IPS-18a (cell line): ENCODE results near the gene TCTN3.

Source experiments
- H3K27ac ChIP-seq: one replicate; pipeline ENCODE4 v1.5.1; 2013; ENCODE audit warnings: low read length
- H3K27me3 ChIP-seq: one replicate; pipeline ENCODE4 v1.6.1; 2013; ENCODE audit warnings: mild to moderate bottlenecking, low read length; ENCODE audit not compliant: control insufficient read depth, insufficient read depth
- H3K36me3 ChIP-seq: one replicate; pipeline ENCODE4 v1.6.1; 2013; ENCODE audit warnings: low read depth, low read length; ENCODE audit not compliant: control insufficient read depth
- H3K4me1 ChIP-seq: one replicate; pipeline ENCODE4 v1.6.1; 2013; ENCODE audit warnings: low read depth, low read length; ENCODE audit not compliant: control insufficient read depth
- H3K4me3 ChIP-seq: one replicate; pipeline ENCODE4 v1.5.1; 2013; ENCODE audit warnings: low read length
- H3K9ac ChIP-seq: one replicate; pipeline ENCODE4 v1.6.1; 2013; ENCODE audit warnings: mild to moderate bottlenecking, low read length, moderate library complexity
- H3K9me3 ChIP-seq: one replicate; pipeline ENCODE4 v1.6.1; 2013; ENCODE audit warnings: low read depth, low read length; ENCODE audit not compliant: control insufficient read depth

Gene TCTN3

DNA sequence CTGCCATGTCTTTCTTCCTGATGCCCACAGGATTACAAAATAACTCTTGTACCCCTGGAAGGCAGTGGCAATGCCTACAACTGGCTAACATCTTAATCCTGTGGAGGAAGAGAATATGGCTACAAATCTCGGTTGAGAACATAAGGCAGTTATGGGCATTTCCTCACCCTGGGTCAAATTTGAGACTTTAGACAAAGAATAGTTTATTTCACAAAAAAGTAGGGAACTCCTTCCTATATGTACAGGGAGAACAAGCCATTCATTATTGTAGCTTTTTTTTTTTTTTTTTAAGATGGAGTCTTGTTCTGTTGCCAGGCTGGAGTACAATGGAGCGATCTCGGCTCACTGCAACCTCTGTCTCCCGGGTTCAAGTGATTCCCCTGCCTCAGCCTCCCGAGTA is 39.8 kb downstream of the TCTN3 start:
- no peaks in the 10 kb centered on the region for H3K27me3 ChIP-seq
- peaks cover 20% of the 10 kb centered on the region for H3K36me3 ChIP-seq
- H3K4me1 ChIP-seq: peaks cover 20% of the 10 kb centered on the region
- H3K4me3 ChIP-seq: no peak overlapping the region
- H3K27ac ChIP-seq: no peak overlapping the region
- no peak overlapping the region for H3K9ac ChIP-seq
- no peaks in the 10 kb centered on the region for H3K9me3 ChIP-seq

DNA sequence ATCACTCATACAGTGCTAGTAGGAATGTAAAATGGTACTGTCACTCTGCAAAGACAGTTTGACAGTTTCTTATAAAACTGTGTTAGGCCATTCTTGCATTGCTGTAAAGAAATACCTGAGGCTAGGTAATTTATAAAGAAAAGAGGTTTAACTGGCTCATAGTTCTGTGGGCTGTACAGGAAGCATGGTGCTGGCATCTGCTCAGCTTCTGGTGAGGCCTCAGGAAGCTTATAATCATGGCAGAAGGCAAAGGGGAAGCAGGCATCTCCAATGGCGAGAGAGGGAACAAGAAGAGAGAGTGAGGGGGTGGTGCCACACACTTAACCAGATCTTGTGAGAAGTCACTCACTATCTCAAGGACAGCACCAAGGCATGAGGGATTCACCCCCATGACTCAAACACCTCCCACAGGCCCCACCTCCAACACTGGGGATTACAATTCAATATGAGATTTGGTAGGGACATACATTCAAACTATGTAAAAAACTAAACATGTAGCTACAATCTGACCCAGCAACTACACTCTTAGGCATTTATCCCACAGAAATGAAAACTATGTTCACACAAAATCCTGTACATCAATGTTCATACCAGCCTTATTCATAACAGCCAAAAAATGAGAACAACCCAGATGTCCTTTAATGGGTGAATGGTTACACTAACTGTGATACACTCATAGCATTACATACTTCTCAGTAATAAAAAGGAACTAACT is 42.2 kb downstream of the TCTN3 start:
- H3K9me3 ChIP-seq: no peaks in the 10 kb centered on the region
- no peak overlapping the region for H3K9ac ChIP-seq
- H3K4me3 ChIP-seq: no peak overlapping the region
- H3K27me3 ChIP-seq: no peaks in the 10 kb centered on the region
- H3K4me1 ChIP-seq: peaks cover 20% of the 10 kb centered on the region
- H3K36me3 ChIP-seq: peaks cover 41% of the 10 kb centered on the region
- H3K27ac ChIP-seq: no peak overlapping the region

DNA sequence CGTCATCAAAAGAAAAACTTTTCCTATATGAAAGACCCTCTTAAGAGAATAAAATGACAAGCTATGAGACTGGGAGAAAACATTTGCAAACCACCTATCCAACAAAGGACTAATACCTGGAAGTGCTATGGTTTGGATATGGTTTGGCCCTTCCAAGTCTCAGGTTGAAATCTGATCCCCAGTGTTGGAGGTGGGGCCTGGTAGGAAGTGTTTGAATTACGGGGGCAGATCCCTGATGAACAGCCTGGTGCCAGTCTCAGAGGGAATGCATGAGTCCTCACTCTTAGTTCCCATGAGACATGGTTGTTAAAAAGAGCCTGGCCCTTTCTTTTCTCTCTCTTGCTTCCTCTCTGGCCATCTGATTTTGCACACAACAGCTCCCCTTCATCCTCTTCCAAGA is 43.5 kb downstream of the TCTN3 start:
- Histone ChIP-seq H3K36me3 (peaks cover 54% of the 10 kb centered on the region), H3K27me3 (no peaks in the 10 kb centered on the region), H3K27ac (no peak overlapping the region), H3K9me3 (no peaks in the 10 kb centered on the region), H3K9ac (no peak overlapping the region), H3K4me1 (peaks cover 13% of the 10 kb centered on the region), H3K4me3 (no peak overlapping the region)

DNA sequence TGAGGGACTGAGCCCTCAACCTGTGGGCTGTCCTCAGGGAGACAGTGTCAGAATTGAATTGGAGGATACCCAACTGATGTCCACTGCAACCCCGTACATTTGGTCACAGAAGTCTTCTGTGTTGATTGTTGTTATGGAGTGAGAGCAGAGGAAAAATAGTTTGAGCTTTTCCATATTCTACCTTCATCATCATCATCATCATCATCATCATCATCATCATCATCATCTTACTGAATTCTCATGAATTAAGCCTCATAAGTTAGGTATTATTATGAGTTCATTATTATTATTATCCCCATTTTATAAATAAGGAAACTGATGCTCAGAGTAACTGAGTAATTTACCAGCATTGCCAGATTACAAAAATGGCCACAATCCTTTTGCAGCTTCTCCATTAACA is 45.6 kb downstream of the TCTN3 start:
- no peaks in the 10 kb centered on the region for H3K9me3 ChIP-seq
- H3K27ac ChIP-seq: no peak overlapping the region
- no peak overlapping the region for H3K9ac ChIP-seq
- no peaks in the 10 kb centered on the region for H3K27me3 ChIP-seq
- H3K36me3 ChIP-seq: peaks cover 59% of the 10 kb centered on the region
- H3K4me3 ChIP-seq: no peak overlapping the region
- H3K4me1 ChIP-seq: peaks cover 6% of the 10 kb centered on the region

DNA sequence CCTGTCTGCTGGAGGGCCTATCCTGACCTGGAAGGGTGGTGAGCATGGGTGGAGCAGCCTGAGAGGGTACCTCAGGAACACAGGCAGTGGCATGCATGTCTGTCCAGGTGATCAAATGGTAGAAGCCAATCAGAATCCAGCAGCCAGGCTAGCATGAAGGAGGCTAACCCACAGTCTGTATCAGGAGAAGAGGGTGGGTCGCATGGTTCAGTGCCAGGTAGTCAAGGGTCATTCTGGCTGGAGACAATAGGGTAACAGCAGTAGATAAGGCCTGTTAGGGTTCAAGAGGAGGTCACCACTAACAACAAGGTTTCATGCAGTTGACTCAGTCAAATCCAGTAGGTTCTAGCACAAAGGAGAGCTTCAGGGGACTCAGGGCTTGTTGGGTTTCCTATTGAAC is 47.6 kb downstream of the TCTN3 start:
- no peaks in the 10 kb centered on the region for H3K27me3 ChIP-seq
- no peak overlapping the region for H3K9ac ChIP-seq
- peaks cover 58% of the 10 kb centered on the region for H3K36me3 ChIP-seq
- H3K27ac ChIP-seq: no peak overlapping the region
- no peaks in the 10 kb centered on the region for H3K9me3 ChIP-seq
- peaks cover 6% of the 10 kb centered on the region for H3K4me1 ChIP-seq
- H3K4me3 ChIP-seq: no peak overlapping the region

- Histone ChIP-seq H3K36me3 (peaks cover 71% of the 10 kb centered on the region), H3K27me3 (no peaks in the 10 kb centered on the region), H3K9ac (no peak overlapping the region), H3K9me3 (no peaks in the 10 kb centered on the region), H3K4me3 (no peak overlapping the region), H3K4me1 (no peaks in the 10 kb centered on the region), H3K27ac (no peak overlapping the region)
These were observed 48.8 kb downstream of the TCTN3 start for GRCh38 chr10:95644901-95645300.

DNA sequence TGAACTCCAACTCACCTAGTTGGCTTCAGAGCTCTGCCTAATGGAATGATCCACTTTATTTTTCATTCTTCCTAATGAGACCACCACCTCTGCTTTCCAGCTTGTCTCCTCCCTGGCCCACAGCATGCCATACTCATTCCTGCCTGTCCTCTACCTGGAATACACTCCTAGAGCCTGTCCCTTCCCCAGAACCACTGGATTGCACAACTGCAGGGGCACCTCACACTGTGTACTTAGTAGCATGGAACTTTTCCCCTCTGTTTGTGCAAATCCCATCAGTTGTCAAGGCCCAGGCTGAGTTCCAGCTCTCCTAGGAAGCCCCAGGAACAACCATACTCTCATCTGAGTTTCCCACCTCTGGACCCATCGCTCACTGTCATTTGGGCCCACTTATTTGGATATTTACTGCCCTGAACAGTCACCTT is 52.8 kb downstream of the TCTN3 start:
- Histone ChIP-seq H3K36me3 (peaks cover 71% of the 10 kb centered on the region), H3K27me3 (no peaks in the 10 kb centered on the region), H3K9me3 (no peaks in the 10 kb centered on the region), H3K4me1 (no peaks in the 10 kb centered on the region), H3K4me3 (no peak overlapping the region), H3K27ac (no peak overlapping the region), H3K9ac (no peak overlapping the region)

GRCh38 chr10:95637911-95638310 is 55.8 kb downstream of the TCTN3 start:
- Histone ChIP-seq H3K4me1 (no peaks in the 10 kb centered on the region), H3K36me3 (peaks cover 76% of the 10 kb centered on the region)

GRCh38 chr10:95637140-95637539 is 56.6 kb downstream of the TCTN3 start:
- H3K9ac ChIP-seq: no peak overlapping the region
- H3K4me3 ChIP-seq: no peak overlapping the region
- peaks cover 75% of the 10 kb centered on the region for H3K36me3 ChIP-seq
- no peaks in the 10 kb centered on the region for H3K27me3 ChIP-seq
- H3K27ac ChIP-seq: no peak overlapping the region
- H3K9me3 ChIP-seq: no peaks in the 10 kb centered on the region
- no peaks in the 10 kb centered on the region for H3K4me1 ChIP-seq

More at GRCh38 chr10:95637911-95638310, 55.8 kb downstream of the TCTN3 start:
- H3K9ac ChIP-seq: no peak overlapping the region
- H3K4me3 ChIP-seq: no peak overlapping the region
- no peaks in the 10 kb centered on the region for H3K9me3 ChIP-seq
- H3K27ac ChIP-seq: no peak overlapping the region
- H3K27me3 ChIP-seq: no peaks in the 10 kb centered on the region

DNA sequence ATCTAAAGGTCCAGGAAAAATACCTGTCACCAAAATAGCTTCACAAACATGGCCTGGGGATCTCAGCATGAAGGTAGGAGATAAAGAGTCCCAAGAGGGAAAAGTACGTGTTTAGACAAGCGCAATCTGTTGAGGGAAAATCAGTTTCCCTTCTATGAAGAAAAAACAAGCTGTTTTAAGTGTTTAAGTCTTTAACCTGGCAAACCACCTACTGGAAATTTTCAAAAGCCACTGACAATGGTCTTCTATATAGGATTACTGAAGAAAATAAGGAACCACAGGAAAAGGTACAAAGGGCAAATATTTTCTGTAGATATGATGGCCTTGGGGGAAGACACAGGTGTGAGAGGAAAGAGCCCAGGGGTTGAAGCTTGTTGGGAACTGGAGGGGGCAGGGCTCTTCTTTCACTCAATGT is 58.4 kb downstream of the TCTN3 start:
- no peaks in the 10 kb centered on the region for H3K27me3 ChIP-seq
- no peaks in the 10 kb centered on the region for H3K4me1 ChIP-seq
- H3K27ac ChIP-seq: no peak overlapping the region
- H3K4me3 ChIP-seq: no peak overlapping the region
- H3K9ac ChIP-seq: no peak overlapping the region
- H3K9me3 ChIP-seq: no peaks in the 10 kb centered on the region
- H3K36me3 ChIP-seq: peaks cover 73% of the 10 kb centered on the region

DNA sequence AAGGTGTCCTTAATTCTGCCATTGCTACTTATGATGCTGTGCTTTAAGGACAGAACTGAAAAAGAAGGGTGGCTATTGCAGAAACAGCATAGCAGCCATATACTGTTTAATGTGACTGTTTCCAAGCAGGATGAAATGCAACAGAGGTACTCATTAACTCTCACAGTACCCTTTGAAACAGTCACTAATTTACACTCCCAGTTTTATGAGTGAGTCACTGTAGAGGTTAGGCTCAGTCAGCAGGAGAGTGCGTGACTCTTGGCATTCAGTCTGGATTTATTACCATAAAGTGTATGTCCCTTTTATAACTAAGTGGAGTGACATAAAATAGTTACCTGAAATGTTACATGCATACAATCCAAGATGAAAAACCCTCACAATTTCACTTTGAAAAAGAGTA is 64.9 kb downstream of the TCTN3 start:
- no peak overlapping the region for H3K4me3 ChIP-seq
- no peaks in the 10 kb centered on the region for H3K9me3 ChIP-seq
- no peaks in the 10 kb centered on the region for H3K4me1 ChIP-seq
- H3K27ac ChIP-seq: no peak overlapping the region
- no peak overlapping the region for H3K9ac ChIP-seq
- peaks cover 81% of the 10 kb centered on the region for H3K36me3 ChIP-seq
- H3K27me3 ChIP-seq: no peaks in the 10 kb centered on the region

- no peaks in the 10 kb centered on the region for H3K27me3 ChIP-seq
- H3K4me1 ChIP-seq: no peaks in the 10 kb centered on the region
- H3K27ac ChIP-seq: no peak overlapping the region
- peaks cover 65% of the 10 kb centered on the region for H3K36me3 ChIP-seq
- no peaks in the 10 kb centered on the region for H3K9me3 ChIP-seq
- no peak overlapping the region for H3K9ac ChIP-seq
- no peak overlapping the region for H3K4me3 ChIP-seq
These were observed 67.2 kb downstream of the TCTN3 start for GRCh38 chr10:95626500-95626899.
